GM12878 (cell line): ENCODE results near the gene CCNY. TPM values are rescaled to one million over a fixed set of nuclear protein-coding genes. Genes with fewer than 3 reads are reported as not detected.

Experiments used
- ATAC-seq: fragments of 200-7000 bp; cut with Tn5 transposase; 3 replicates; pipeline ENCODE4 v1.9.1; 2020; ENCODE audit warnings: mild to moderate bottlenecking, moderate library complexity
- BruUV-seq: library from RNA; stranded (reverse); fragments of 400-500 nt; replicated peaks from 2 replicates; lab custom pipeline; 2021; lab: Mats Ljungman, UMichigan
- CTCF ChIA-PET: fragments of 300-600 bp; sonication (Branson Sonifier 250); formaldehyde crosslinking; extraction: SDS; loops from one replicate; lab custom pipeline; 2021; ENCODE audit warnings: inconsistent platforms; lab: Yijun Ruan, JAX
- POLR2A ChIA-PET: fragments of 350-600 bp; formaldehyde crosslinking; extraction: SDS; loops from one replicate; lab custom pipeline; 2021; ENCODE audit warnings: inconsistent platforms; lab: Charles Lee
- RAD21 ChIA-PET: fragments of 300-600 bp; sonication (Branson Sonifier 250); formaldehyde crosslinking; loops from one replicate; lab custom pipeline; 2023; ENCODE audit warnings: antibody characterized with exemption; ENCODE audit not compliant: unreplicated experiment; lab: Charles Lee
- SMC1A ChIA-PET: fragments of 300-600 bp; sonication (Branson Sonifier 250); formaldehyde crosslinking; loops from one replicate; lab custom pipeline; 2023; ENCODE audit not compliant: unreplicated experiment, uncharacterized antibody; lab: Charles Lee
- DNase-seq: peaks from one replicate; pipeline ENCODE4 v3.0.0-alpha.2; 2011; ENCODE audit warnings: low read depth, low spot score
- FAIRE-seq: peaks from 3 replicates; lab custom pipeline; 2011; peaks lifted over from hg19 to GRCh38; lab: Jason Lieb, UNC
- H2AFZ ChIP-seq: 2 replicates; pipeline ENCODE4 v1.6.0; 2011; ENCODE audit warnings: low read depth, low read length, control low read depth; ENCODE audit not compliant: control insufficient read depth
- H3K27ac ChIP-seq: 2 replicates; pipeline ENCODE4 v1.5.1; 2011; ENCODE audit warnings: control low read depth; ENCODE audit not compliant: control insufficient read depth, insufficient read depth
- H3K27me3 ChIP-seq, 2 experiments: replicated peaks in 1 of 2; 2 replicates each; pipeline versions ENCODE4 v1.6.0 to v1.6.1; 2011; ENCODE audit warnings: low read length in 1 of 2; ENCODE audit not compliant: control insufficient read depth in 2 of 2, insufficient read depth in 2 of 2
- H3K36me3 ChIP-seq, 2 experiments: 2 replicates each; pipeline ENCODE4 v1.5.1; 2011; ENCODE audit warnings: low read length in 1 of 2; ENCODE audit not compliant: control insufficient read depth in 2 of 2, insufficient read depth in 2 of 2
- H3K4me1 ChIP-seq: 2 replicates; pipeline ENCODE4 v1.6.1; 2011; ENCODE audit warnings: mild to moderate bottlenecking, low read length, moderate library complexity, mixed read lengths; ENCODE audit not compliant: control insufficient read depth, insufficient read depth
- H3K4me2 ChIP-seq: 2 replicates; pipeline ENCODE4 v1.6.0; 2011; ENCODE audit warnings: control low read depth; ENCODE audit not compliant: control insufficient read depth, insufficient read depth
- H3K4me3 ChIP-seq: fragments of 200-600 bp; sonication (generic); 2 replicates; pipeline ENCODE4 v1.5.1; 2016
- H3K79me2 ChIP-seq: 2 replicates; pipeline ENCODE4 v1.6.0; 2011; ENCODE audit warnings: low read length; ENCODE audit not compliant: control insufficient read depth, insufficient read depth
- H3K9ac ChIP-seq: 2 replicates; pipeline ENCODE4 v1.8.0; 2011; ENCODE audit warnings: low read length, control low read depth, mixed read lengths; ENCODE audit not compliant: control insufficient read depth, insufficient read depth
- H3K9me3 ChIP-seq: replicated peaks from 3 replicates; pipeline ENCODE4 v1.5.1; 2011; ENCODE audit warnings: mild to moderate bottlenecking, low read length; ENCODE audit not compliant: control insufficient read depth, insufficient read depth
- H4K20me1 ChIP-seq: 2 replicates; pipeline ENCODE4 v1.6.0; 2011; ENCODE audit not compliant: control insufficient read depth, insufficient read depth
- ATF2 ChIP-seq: IDR thresholded peaks from 2 replicates; pipeline ENCODE4 v1.6.1; 2012; ENCODE audit warnings: low read length, inconsistent platforms
- BHLHE40 ChIP-seq, 2 experiments: fragments of 450-650 bp in 1 of 2; IDR thresholded peaks; 2 replicates each; pipeline ENCODE4 v1.6.1; 2011 to 2017; ENCODE audit warnings: low read depth in 2 of 2, borderline replicate concordance in 1 of 2, improper control_type of control experiment in 1 of 2, low read length in 1 of 2, mild to moderate bottlenecking in 1 of 2
- BRCA1 ChIP-seq: IDR thresholded peaks from 2 replicates; pipeline ENCODE4 v1.6.1; 2011; ENCODE audit warnings: low read depth, low read length, improper control_type of control experiment
- HDGF ChIP-seq: fragments of 450-650 bp; IDR thresholded peaks from 2 replicates; pipeline ENCODE4 v1.6.1; 2016; ENCODE audit warnings: antibody characterized with exemption
- PAX5 ChIP-seq: IDR thresholded peaks from 2 replicates; pipeline ENCODE4 v1.6.1; 2011; ENCODE audit warnings: low read depth, low read length, borderline replicate concordance
- RUNX3 ChIP-seq: IDR thresholded peaks from 2 replicates; pipeline ENCODE4 v1.6.1; 2012; ENCODE audit warnings: low read length, inconsistent platforms
- TBL1XR1 ChIP-seq: IDR thresholded peaks from 2 replicates; pipeline ENCODE4 v1.6.1; 2012; ENCODE audit warnings: low read depth, low read length, improper control_type of control experiment
- USF2 ChIP-seq: IDR thresholded peaks from 2 replicates; pipeline ENCODE4 v1.6.1; 2011; ENCODE audit warnings: low read depth, low read length, improper control_type of control experiment, borderline replicate concordance
- ZBTB4 ChIP-seq: fragments of 450-650 bp; formaldehyde crosslinking; IDR thresholded peaks from 2 replicates; pipeline ENCODE4 v1.4.0; 2022; ENCODE audit warnings: mild to moderate bottlenecking, moderate library complexity
- ZBTB40 ChIP-seq: fragments of 450-650 bp; IDR thresholded peaks from 2 replicates; pipeline ENCODE4 v1.6.1; 2016; ENCODE audit warnings: mild to moderate bottlenecking, moderate library complexity, borderline replicate concordance
- ZNF207 ChIP-seq: fragments of 450-650 bp; IDR thresholded peaks from 2 replicates; pipeline ENCODE4 v1.6.1; 2014; ENCODE audit warnings: antibody characterized with exemption, mild to moderate bottlenecking, borderline replicate concordance
- ZNF622 ChIP-seq: fragments of 450-650 bp; IDR thresholded peaks from 2 replicates; pipeline ENCODE4 v1.6.1; 2017; ENCODE audit warnings: mild to moderate bottlenecking, inconsistent platforms
- WGBS: methylation state at CpG from one replicate; pipeline ENCODE4 v1.1.6; 2016; ENCODE audit warnings: low lambda C conversion rate; ENCODE audit not compliant: insufficient replicate concordance, insufficient coverage; ENCODE audit errors: missing lambda C conversion rate; 5-methylcytosine and 5-hydroxymethylcytosine counted together
- in situ Hi-C: fragments of 300-500 bp; cut with MboI; formaldehyde crosslinking; loops from 9 replicates; pipeline ENCODE4 v1.14.3; 2018; ENCODE audit warnings: mixed read lengths
- intact Hi-C: fragments of 100-400 bp; cut with micrococcal nuclease; formaldehyde crosslinking; loops from one replicate; pipeline ENCODE4 v1.14.2; 2022; ENCODE audit not compliant: unreplicated experiment
- polyA plus RNA-seq, 11 experiments: library from polyadenylated mRNA; depleted of rRNA in 4 of 11; unstranded in 6 of 11; stranded (reverse) in 5 of 11; fragments of >200 nt; fragmentation: Nextera tagmentation in 4 of 11; fragmentation: Illumina TruSeq in 1 of 11; extraction: Ambion mirVana in 4 of 11; extraction: Trizol in 1 of 11; gene quantifications; 1 replicate in 1 of 11; 2 replicates in 10 of 11; pipeline versions ENCODE4 v1.2.1 to v1.2.3, GENCODE V29; 2011 to 2016; ENCODE audit warnings: inconsistent platforms in 2 of 11, missing spikeins in 2 of 11, low read depth in 1 of 11
- total RNA-seq, 4 experiments: library from RNA; depleted of rRNA in 3 of 4; stranded (reverse); fragments of >200 nt in 3 of 4; fragmentation: Illumina TruSeq in 1 of 4; extraction: Trizol in 1 of 4; gene quantifications; 2 replicates each; pipeline versions ENCODE4 v1.2.1 to v1.2.3, GENCODE V29; 2013 to 2021

CCNY gene
- total and polyA plus RNA-seq, 10 of the 15 experiments (the other 5 are each of a cell fraction or from before 2014, with no cell fraction given), result 3.6 to 50.0 (median 26.1) TPM

- FAIRE-seq (no peak), DNase-seq (no peak)
- intact Hi-C loops, result no loop called here
- ChIA-PET POLR2A (no interaction called here), SMC1A (interaction anchor here (1.2 kb wide), 1 partner anchor 13 kb away, joined by 4 read pairs; no protein-coding TSS in a partner anchor), RAD21 (interaction anchor here (1.0 kb wide), 1 partner anchor 14 kb away, joined by 3 read pairs; no protein-coding TSS in a partner anchor)
- Histone ChIP-seq H4K20me1 (no peaks in the 10 kb centered on the region), H2AFZ (no peak overlapping the region)
- TF ChIP-seq BRCA1 (no peak), RUNX3 (no peak), USF2 (no peak), ZNF207 (no peak), ZBTB4 (CRISPR knock-in tag) (no peak), ZBTB40 (no peak), HDGF (no peak), TBL1XR1 (no peak), PAX5 (no peak), ZNF622 (no peak), ATF2 (no peak), BHLHE40 (IDR thresholded peaks at IDR 0.05; ENCODE audit: borderline replicate concordance in 1 of 2, low read depth in 2 of 2, low read length in 1 of 2) (no peak)
- TF ChIP-seq, all 136 proteins: peak for 0
- no peak overlapping the region for H3K9ac ChIP-seq
- no TSS peak for BruUV-seq
- ATAC-seq, result no peak
- 99% methylated on average over 8 of the region's 8 CpGs for WGBS
- no peak overlapping the region for H3K4me2 ChIP-seq
- no peaks in the 10 kb centered on the region; the same call in 1 of the 2 replicates for H3K79me2 ChIP-seq
- H3K36me3 ChIP-seq, result no peaks in the 10 kb centered on the region
- H3K27ac ChIP-seq, result no peak overlapping the region
- H3K27me3 ChIP-seq, result no peaks in the 10 kb centered on the region
- in situ Hi-C loops, result no loop called here
- CTCF ChIA-PET, result interaction anchor here (1.4 to 1.8 kb wide), 2 partner anchors 9 to 45 kb away, joined by 3 to 4 read pairs; no protein-coding TSS in a partner anchor
- H3K4me3 ChIP-seq, result no peak overlapping the region
- H3K9me3 ChIP-seq, result no peaks in the 10 kb centered on the region
- peaks cover 24% of the 10 kb centered on the region for H3K4me1 ChIP-seq
Observed at GRCh38 chr10:35510891-35511290, 174.6 kb downstream of the CCNY start.
